OCI-LY3 (cell line): ENCODE results near the gene CMSS1.

Experiments
- H2AFZ ChIP-seq: fragments of 200-600, 300-600 bp; shearing (Covaris generic); 2 replicates; pipeline ENCODE4 v1.6.0; 2014; ENCODE audit warnings: antibody characterized with exemption, low read depth, low read length
- H3K27ac ChIP-seq: fragments of 200-600, 300-600 bp; sonication (generic); 2 replicates; pipeline ENCODE4 v1.5.1; 2014; ENCODE audit warnings: mild to moderate bottlenecking, low read length, moderate library complexity, mixed read lengths
- H3K27me3 ChIP-seq: fragments of 200-600, 300-600 bp; sonication (generic); 2 replicates; pipeline ENCODE4 v1.6.1; 2014; ENCODE audit warnings: low read depth, low read length, mixed read lengths
- H3K36me3 ChIP-seq: fragments of 200-600, 300-600 bp; sonication (generic); replicated peaks from 2 replicates; pipeline ENCODE3; 2014; ENCODE audit warnings: low read depth, low read length, mixed read lengths
- H3K4me1 ChIP-seq: fragments of 300-600, 200-600 bp; sonication (generic); 2 replicates; pipeline ENCODE4 v1.6.1; 2014; ENCODE audit warnings: low read length, mixed read lengths
- H3K4me2 ChIP-seq: fragments of 200-600, 300-600 bp; sonication (generic); 2 replicates; pipeline ENCODE4 v1.6.1; 2014; ENCODE audit warnings: low read length, mixed read lengths
- H3K4me3 ChIP-seq: fragments of 300-600, 200-600 bp; sonication (generic); 2 replicates; pipeline ENCODE4 v1.5.1; 2014; ENCODE audit warnings: antibody characterized with exemption, mild to moderate bottlenecking, low read length, moderate library complexity
- H3K79me2 ChIP-seq: fragments of 300-600, 200-600 bp; shearing (Covaris generic); 2 replicates; pipeline ENCODE4 v1.6.1; 2014; ENCODE audit warnings: mild to moderate bottlenecking, low read length, mixed read lengths
- H3K9ac ChIP-seq: fragments of 300-600, 200-600 bp; shearing (Covaris generic); 2 replicates; pipeline ENCODE4 v1.6.0; 2014; ENCODE audit warnings: mild to moderate bottlenecking, low read length, moderate library complexity
- H3K9me3 ChIP-seq: fragments of 200-600, 300-600 bp; shearing (Covaris generic); 2 replicates; pipeline ENCODE4 v1.6.1; 2014; ENCODE audit warnings: low read length, mixed read lengths; ENCODE audit not compliant: insufficient read depth
- H4K20me1 ChIP-seq: fragments of 200-600, 300-600 bp; sonication (generic); 2 replicates; pipeline ENCODE4 v1.6.1; 2016; ENCODE audit warnings: low read length, mixed read lengths; ENCODE audit not compliant: insufficient read depth
- CTCF ChIP-seq: fragments of 200-600, 300-600 bp; sonication (generic); IDR thresholded peaks from 2 replicates; pipeline ENCODE4 v1.5.1; 2014; ENCODE audit warnings: antibody characterized with exemption, low read length, low read depth
- EZH2phosphoT487 ChIP-seq: fragments of 200-600 bp; shearing (Covaris generic); IDR thresholded peaks from 2 replicates; pipeline ENCODE4 v1.6.1; 2018; ENCODE audit warnings: antibody characterized with exemption, mixed run types, low read depth

Gene CMSS1

GRCh38 chr3:100171211-100171914, 353.7 kb downstream of the CMSS1 start:
- H3K36me3 ChIP-seq: peaks cover 12% of the 10 kb centered on the region
- H4K20me1 ChIP-seq: no peaks in the 10 kb centered on the region
- H3K27me3 ChIP-seq: no peaks in the 10 kb centered on the region
- no peak overlapping the region for H2AFZ ChIP-seq
- H3K4me3 ChIP-seq: no peak overlapping the region
- no peak overlapping the region for H3K9ac ChIP-seq
- no peak overlapping the region for H3K4me2 ChIP-seq
- no peaks in the 10 kb centered on the region for H3K4me1 ChIP-seq
- TF ChIP-seq CTCF: no peak
- H3K27ac ChIP-seq: no peak overlapping the region
- no peaks in the 10 kb centered on the region for H3K79me2 ChIP-seq
- no peaks in the 10 kb centered on the region for H3K9me3 ChIP-seq

- Histone ChIP-seq H3K27ac (no peak overlapping the region), H3K4me1 (no peaks in the 10 kb centered on the region), H3K9ac (no peak overlapping the region), H3K36me3 (peaks cover 23% of the 10 kb centered on the region), H3K79me2 (no peaks in the 10 kb centered on the region), H3K4me3 (no peak overlapping the region), H3K4me2 (no peak overlapping the region), H3K27me3 (no peaks in the 10 kb centered on the region), H3K9me3 (peaks cover 7% of the 10 kb centered on the region; the same call in 1 of the 2 replicates), H2AFZ (no peak overlapping the region), H4K20me1 (no peaks in the 10 kb centered on the region)
- no peak for TF ChIP-seq EZH2phosphoT487
- no peak for TF ChIP-seq CTCF
Measured at GRCh38 chr3:100173961-100174360, 356.3 kb downstream of the CMSS1 start.

GRCh38 chr3:100175637-100176280, 358.1 kb downstream of the CMSS1 start:
- Histone ChIP-seq H3K36me3 (peaks cover 34% of the 10 kb centered on the region), H3K4me2 (no peak overlapping the region), H3K9me3 (peaks cover 13% of the 10 kb centered on the region), H4K20me1 (no peaks in the 10 kb centered on the region), H3K27me3 (no peaks in the 10 kb centered on the region), H3K4me1 (no peaks in the 10 kb centered on the region), H3K79me2 (no peaks in the 10 kb centered on the region), H3K4me3 (no peak overlapping the region), H3K9ac (no peak overlapping the region), H2AFZ (no peak overlapping the region), H3K27ac (no peak overlapping the region)
- no peak for TF ChIP-seq CTCF
- TF ChIP-seq EZH2phosphoT487: no peak

GRCh38 chr3:100179692-100180349, 362.2 kb downstream of the CMSS1 start:
- Histone ChIP-seq H4K20me1 (no peaks in the 10 kb centered on the region), H3K4me2 (no peak overlapping the region), H3K27me3 (no peaks in the 10 kb centered on the region), H3K4me3 (no peak overlapping the region), H3K79me2 (no peaks in the 10 kb centered on the region), H2AFZ (no peak overlapping the region), H3K4me1 (no peaks in the 10 kb centered on the region), H3K36me3 (peaks cover 34% of the 10 kb centered on the region), H3K9ac (no peak overlapping the region), H3K9me3 (peaks cover 13% of the 10 kb centered on the region), H3K27ac (no peak overlapping the region)
- TF ChIP-seq CTCF (no peak), EZH2phosphoT487 (no peak)
